OCI-LY1 (cell line): ENCODE results near the gene B3GAT2.

Experiments
- CTCF ChIP-seq: fragments of 200-600 bp; sonication (generic), shearing (Covaris generic); IDR thresholded peaks from 2 replicates; pipeline ENCODE4 v1.5.1; 2017; ENCODE audit warnings: mild to moderate bottlenecking, antibody characterized with exemption, low read length, moderate library complexity, mixed read lengths
- EZH2 ChIP-seq: fragments of 200-600 bp; sonication (generic), shearing (Covaris generic); IDR thresholded peaks from 2 replicates; pipeline ENCODE4 v1.8.0; 2017; ENCODE audit warnings: borderline replicate concordance, mixed run types, mild to moderate bottlenecking, antibody characterized with exemption, low read length, moderate library complexity, mixed read lengths

- TF ChIP-seq CTCF (no peak), EZH2 (no peak)
These were observed 137.2 kb downstream of the B3GAT2 start for GRCh38 chr6:70819646-70820045.
